ENCODE measurements around the gene TEX29.

The TEX29 gene

GRCh38 chr13:111281751-111282311, 38.6 kb upstream of the TEX29 start:
- Histone ChIP-seq H3K27ac (ENCODE audit: low read depth, low read length) (peak overlapping the region; percentile 80), H3K4me1 (ENCODE audit: insufficient read depth, low read length) (peaks cover 22% of the 10 kb centered on the region), H3K36me3 (ENCODE audit: insufficient read depth, low read length) (peaks cover 58% of the 10 kb centered on the region), H3K4me3 (ENCODE audit: low read depth in 1 of 2, low read length in 2 of 2) (no peak overlapping the region), H3K27me3 (ENCODE audit: control insufficient read depth in 1 of 2, insufficient read depth in 2 of 2, low read length in 2 of 2) (no peaks in the 10 kb centered on the region), H3K9me3 (ENCODE audit: low read length) (no peaks in the 10 kb centered on the region), H3K9ac (ENCODE audit: low read length) (no peak overlapping the region)

GRCh38 chr13:111282425-111282824, 38.0 kb upstream of the TEX29 start:
- no peaks in the 10 kb centered on the region for H3K9me3 ChIP-seq (ENCODE audit: low read length)
- H3K27me3 ChIP-seq (ENCODE audit: control insufficient read depth in 1 of 2, insufficient read depth in 2 of 2, low read length in 2 of 2) = no peaks in the 10 kb centered on the region
- H3K9ac ChIP-seq (ENCODE audit: low read length) = no peak overlapping the region
- peak overlapping the region; percentile 80 for H3K27ac ChIP-seq (ENCODE audit: low read depth, low read length)
- no peak overlapping the region for H3K4me3 ChIP-seq (ENCODE audit: low read depth in 1 of 2, low read length in 2 of 2)
- H3K36me3 ChIP-seq (ENCODE audit: insufficient read depth, low read length) = peaks cover 62% of the 10 kb centered on the region
- peaks cover 22% of the 10 kb centered on the region for H3K4me1 ChIP-seq (ENCODE audit: insufficient read depth, low read length)

- no peaks in the 10 kb centered on the region for H3K9me3 ChIP-seq (ENCODE audit: low read length)
- H3K27me3 ChIP-seq (ENCODE audit: control insufficient read depth in 1 of 2, insufficient read depth in 2 of 2, low read length in 2 of 2) = no peaks in the 10 kb centered on the region
- H3K4me1 ChIP-seq (ENCODE audit: insufficient read depth, low read length) = peaks cover 22% of the 10 kb centered on the region
- no peak overlapping the region for H3K9ac ChIP-seq (ENCODE audit: low read length)
- no peak overlapping the region for H3K4me3 ChIP-seq (ENCODE audit: low read depth in 1 of 2, low read length in 2 of 2)
- peaks cover 57% of the 10 kb centered on the region for H3K36me3 ChIP-seq (ENCODE audit: insufficient read depth, low read length)
- H3K27ac ChIP-seq (ENCODE audit: low read depth, low read length) = peak overlapping the region; percentile 80
Measured at GRCh38 chr13:111282997-111283396, 37.4 kb upstream of the TEX29 start.

- peak overlapping the region; percentile 80 for H3K27ac ChIP-seq (ENCODE audit: low read depth, low read length)
Measured at GRCh38 chr13:111283457-111283856, 37.0 kb upstream of the TEX29 start.

GRCh38 chr13:111283991-111284390, 36.5 kb upstream of the TEX29 start:
- Histone ChIP-seq H3K4me3 (ENCODE audit: low read depth in 1 of 2, low read length in 2 of 2) (no peak overlapping the region), H3K27me3 (ENCODE audit: control insufficient read depth in 1 of 2, insufficient read depth in 2 of 2, low read length in 2 of 2) (no peaks in the 10 kb centered on the region), H3K9ac (ENCODE audit: low read length) (no peak overlapping the region), H3K36me3 (ENCODE audit: insufficient read depth, low read length) (peaks cover 52% of the 10 kb centered on the region), H3K4me1 (ENCODE audit: insufficient read depth, low read length) (peaks cover 22% of the 10 kb centered on the region), H3K9me3 (ENCODE audit: low read length) (no peaks in the 10 kb centered on the region), H3K27ac (ENCODE audit: low read depth, low read length) (no peak overlapping the region)

More at GRCh38 chr13:111283457-111283856, 37.0 kb upstream of the TEX29 start:
- Histone ChIP-seq H3K27me3 (ENCODE audit: control insufficient read depth in 1 of 2, insufficient read depth in 2 of 2, low read length in 2 of 2) (no peaks in the 10 kb centered on the region), H3K9ac (ENCODE audit: low read length) (no peak overlapping the region), H3K4me1 (ENCODE audit: insufficient read depth, low read length) (peaks cover 22% of the 10 kb centered on the region), H3K36me3 (ENCODE audit: insufficient read depth, low read length) (peaks cover 55% of the 10 kb centered on the region), H3K9me3 (ENCODE audit: low read length) (no peaks in the 10 kb centered on the region), H3K4me3 (ENCODE audit: low read depth in 1 of 2, low read length in 2 of 2) (no peak overlapping the region)

- Histone ChIP-seq H3K9me3 (ENCODE audit: low read length) (no peaks in the 10 kb centered on the region), H3K36me3 (ENCODE audit: insufficient read depth, low read length) (peaks cover 54% of the 10 kb centered on the region), H3K9ac (ENCODE audit: low read length) (no peak overlapping the region), H3K4me1 (ENCODE audit: insufficient read depth, low read length) (peaks cover 22% of the 10 kb centered on the region), H3K27me3 (ENCODE audit: control insufficient read depth in 1 of 2, insufficient read depth in 2 of 2, low read length in 2 of 2) (no peaks in the 10 kb centered on the region), H3K4me3 (ENCODE audit: low read depth in 1 of 2, low read length in 2 of 2) (no peak overlapping the region), H3K27ac (ENCODE audit: low read depth, low read length) (no peak overlapping the region)
Measured at GRCh38 chr13:111284565-111284964, 35.9 kb upstream of the TEX29 start.

GRCh38 chr13:111286162-111286561, 34.3 kb upstream of the TEX29 start:
- H3K36me3 ChIP-seq (ENCODE audit: insufficient read depth, low read length) = peaks cover 52% of the 10 kb centered on the region
- no peaks in the 10 kb centered on the region for H3K9me3 ChIP-seq (ENCODE audit: low read length)
- H3K4me3 ChIP-seq (ENCODE audit: low read depth in 1 of 2, low read length in 2 of 2) = no peak overlapping the region
- H3K4me1 ChIP-seq (ENCODE audit: insufficient read depth, low read length) = peaks cover 17% of the 10 kb centered on the region
- H3K9ac ChIP-seq (ENCODE audit: low read length) = no peak overlapping the region
- H3K27me3 ChIP-seq (ENCODE audit: control insufficient read depth in 1 of 2, insufficient read depth in 2 of 2, low read length in 2 of 2) = no peaks in the 10 kb centered on the region
- H3K27ac ChIP-seq (ENCODE audit: low read depth, low read length) = no peak overlapping the region

- no peak overlapping the region for H3K9ac ChIP-seq (ENCODE audit: low read length)
- H3K4me1 ChIP-seq (ENCODE audit: insufficient read depth, low read length) = peaks cover 11% of the 10 kb centered on the region
- H3K27ac ChIP-seq (ENCODE audit: low read depth, low read length) = no peak overlapping the region
- H3K27me3 ChIP-seq (ENCODE audit: control insufficient read depth in 1 of 2, insufficient read depth in 2 of 2, low read length in 2 of 2) = no peaks in the 10 kb centered on the region
- H3K36me3 ChIP-seq (ENCODE audit: insufficient read depth, low read length) = peaks cover 52% of the 10 kb centered on the region
- no peak overlapping the region for H3K4me3 ChIP-seq (ENCODE audit: low read depth in 1 of 2, low read length in 2 of 2)
- H3K9me3 ChIP-seq (ENCODE audit: low read length) = no peaks in the 10 kb centered on the region
Measured at GRCh38 chr13:111286749-111287148, 33.7 kb upstream of the TEX29 start.

GRCh38 chr13:111287201-111287600, 33.2 kb upstream of the TEX29 start:
- no peaks in the 10 kb centered on the region for H3K9me3 ChIP-seq (ENCODE audit: low read length)
- H3K4me3 ChIP-seq (ENCODE audit: low read depth in 1 of 2, low read length in 2 of 2) = no peak overlapping the region
- H3K9ac ChIP-seq (ENCODE audit: low read length) = no peak overlapping the region
- no peaks in the 10 kb centered on the region for H3K27me3 ChIP-seq (ENCODE audit: control insufficient read depth in 1 of 2, insufficient read depth in 2 of 2, low read length in 2 of 2)
- H3K4me1 ChIP-seq (ENCODE audit: insufficient read depth, low read length) = peaks cover 7% of the 10 kb centered on the region
- peaks cover 56% of the 10 kb centered on the region for H3K36me3 ChIP-seq (ENCODE audit: insufficient read depth, low read length)
- H3K27ac ChIP-seq (ENCODE audit: low read depth, low read length) = no peak overlapping the region

GRCh38 chr13:111288276-111288675, 32.2 kb upstream of the TEX29 start:
- H3K36me3 ChIP-seq (ENCODE audit: insufficient read depth, low read length) = peaks cover 65% of the 10 kb centered on the region
- no peak overlapping the region for H3K4me3 ChIP-seq (ENCODE audit: low read depth in 1 of 2, low read length in 2 of 2)
- H3K27ac ChIP-seq (ENCODE audit: low read depth, low read length) = no peak overlapping the region
- H3K9me3 ChIP-seq (ENCODE audit: low read length) = no peaks in the 10 kb centered on the region
- H3K4me1 ChIP-seq (ENCODE audit: insufficient read depth, low read length) = no peaks in the 10 kb centered on the region
- H3K9ac ChIP-seq (ENCODE audit: low read length) = no peak overlapping the region
- H3K27me3 ChIP-seq (ENCODE audit: control insufficient read depth in 1 of 2, insufficient read depth in 2 of 2, low read length in 2 of 2) = no peaks in the 10 kb centered on the region

- Histone ChIP-seq H3K27ac (ENCODE audit: low read depth, low read length) (no peak overlapping the region), H3K36me3 (ENCODE audit: insufficient read depth, low read length) (peaks cover 56% of the 10 kb centered on the region), H3K27me3 (ENCODE audit: control insufficient read depth in 1 of 2, insufficient read depth in 2 of 2, low read length in 2 of 2) (no peaks in the 10 kb centered on the region), H3K4me1 (ENCODE audit: insufficient read depth, low read length) (no peaks in the 10 kb centered on the region), H3K4me3 (ENCODE audit: low read depth in 1 of 2, low read length in 2 of 2) (no peak overlapping the region), H3K9me3 (ENCODE audit: low read length) (no peaks in the 10 kb centered on the region), H3K9ac (ENCODE audit: low read length) (no peak overlapping the region)
Measured at GRCh38 chr13:111289251-111289650, 31.2 kb upstream of the TEX29 start.

- no peak overlapping the region for H3K9ac ChIP-seq (ENCODE audit: low read length)
- no peaks in the 10 kb centered on the region for H3K27me3 ChIP-seq (ENCODE audit: control insufficient read depth in 1 of 2, insufficient read depth in 2 of 2, low read length in 2 of 2)
- H3K9me3 ChIP-seq (ENCODE audit: low read length) = no peaks in the 10 kb centered on the region
- no peaks in the 10 kb centered on the region for H3K4me1 ChIP-seq (ENCODE audit: insufficient read depth, low read length)
- no peak overlapping the region for H3K4me3 ChIP-seq (ENCODE audit: low read depth in 1 of 2, low read length in 2 of 2)
- no peak overlapping the region for H3K27ac ChIP-seq (ENCODE audit: low read depth, low read length)
- peaks cover 33% of the 10 kb centered on the region for H3K36me3 ChIP-seq (ENCODE audit: insufficient read depth, low read length)
Measured at GRCh38 chr13:111291908-111292307, 28.5 kb upstream of the TEX29 start.
